Skeletal muscle satellite cell (primary cell): ENCODE results near the gene SGF29.
"Not testable (repeated sequence)": the region's sequence is repeated elsewhere in the genome, so short reads cannot be mapped to it uniquely, and the experiment has no call there.

Experiments used
- H3K27me3 ChIP-seq: 2 replicates; pipeline ENCODE4 v1.7.0; 2013; ENCODE audit warnings: low read length; ENCODE audit not compliant: control insufficient read depth, insufficient read depth
- H3K36me3 ChIP-seq: 2 replicates; pipeline ENCODE4 v1.7.0; 2013; ENCODE audit warnings: mild to moderate bottlenecking, control low read depth, low read length; ENCODE audit not compliant: insufficient read depth
- H3K4me1 ChIP-seq: 2 replicates; pipeline ENCODE4 v1.7.0; 2013; ENCODE audit warnings: low read length; ENCODE audit not compliant: control insufficient read depth, insufficient read depth
- H3K4me2 ChIP-seq: 2 replicates; pipeline ENCODE4 v1.7.0; 2013; ENCODE audit warnings: mild to moderate bottlenecking, low read length
- H3K4me3 ChIP-seq: 2 replicates; pipeline ENCODE4 v1.7.0; 2013; ENCODE audit warnings: low read length
- H3K9ac ChIP-seq: 2 replicates; pipeline ENCODE4 v1.7.0; 2013; ENCODE audit warnings: mild to moderate bottlenecking, low read depth, low read length, moderate library complexity
- H3K9me3 ChIP-seq: replicated peaks from 2 replicates; pipeline ENCODE4 v1.7.0; 2013; ENCODE audit warnings: mild to moderate bottlenecking, control low read depth, low read length

Gene SGF29

DNA sequence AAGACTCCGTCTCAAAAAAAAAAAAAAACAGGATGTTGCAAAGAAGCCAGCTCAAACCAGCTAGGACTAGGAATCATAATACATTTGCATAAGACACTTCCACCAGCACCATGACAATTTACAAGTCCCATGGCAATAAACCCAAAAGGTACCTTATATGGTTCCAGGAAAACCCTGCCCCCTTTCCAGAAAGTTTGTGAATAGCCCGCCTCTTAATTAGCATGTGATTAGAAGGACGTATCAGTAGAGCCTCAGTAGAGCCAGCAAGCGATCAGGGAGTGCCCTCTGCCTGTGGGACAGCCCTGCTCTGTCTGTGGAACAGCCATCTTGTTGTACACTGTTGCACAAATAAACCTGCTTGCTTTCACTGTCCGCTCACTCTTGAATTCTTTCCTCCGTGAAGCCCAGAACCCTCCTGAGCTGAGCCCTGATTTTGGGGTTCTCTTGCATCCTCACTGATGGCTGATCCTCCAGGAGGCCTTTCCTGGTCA lies 29.0 kb upstream of the SGF29 start:
- no peaks in the 10 kb centered on the region for H3K4me1 ChIP-seq
- no peaks in the 10 kb centered on the region for H3K9me3 ChIP-seq
- H3K9ac ChIP-seq = no peak overlapping the region
- H3K27me3 ChIP-seq = peaks cover 5% of the 10 kb centered on the region
- H3K36me3 ChIP-seq = no peaks in the 10 kb centered on the region
- H3K4me2 ChIP-seq = no peak overlapping the region
- H3K4me3 ChIP-seq = no peak overlapping the region

DNA sequence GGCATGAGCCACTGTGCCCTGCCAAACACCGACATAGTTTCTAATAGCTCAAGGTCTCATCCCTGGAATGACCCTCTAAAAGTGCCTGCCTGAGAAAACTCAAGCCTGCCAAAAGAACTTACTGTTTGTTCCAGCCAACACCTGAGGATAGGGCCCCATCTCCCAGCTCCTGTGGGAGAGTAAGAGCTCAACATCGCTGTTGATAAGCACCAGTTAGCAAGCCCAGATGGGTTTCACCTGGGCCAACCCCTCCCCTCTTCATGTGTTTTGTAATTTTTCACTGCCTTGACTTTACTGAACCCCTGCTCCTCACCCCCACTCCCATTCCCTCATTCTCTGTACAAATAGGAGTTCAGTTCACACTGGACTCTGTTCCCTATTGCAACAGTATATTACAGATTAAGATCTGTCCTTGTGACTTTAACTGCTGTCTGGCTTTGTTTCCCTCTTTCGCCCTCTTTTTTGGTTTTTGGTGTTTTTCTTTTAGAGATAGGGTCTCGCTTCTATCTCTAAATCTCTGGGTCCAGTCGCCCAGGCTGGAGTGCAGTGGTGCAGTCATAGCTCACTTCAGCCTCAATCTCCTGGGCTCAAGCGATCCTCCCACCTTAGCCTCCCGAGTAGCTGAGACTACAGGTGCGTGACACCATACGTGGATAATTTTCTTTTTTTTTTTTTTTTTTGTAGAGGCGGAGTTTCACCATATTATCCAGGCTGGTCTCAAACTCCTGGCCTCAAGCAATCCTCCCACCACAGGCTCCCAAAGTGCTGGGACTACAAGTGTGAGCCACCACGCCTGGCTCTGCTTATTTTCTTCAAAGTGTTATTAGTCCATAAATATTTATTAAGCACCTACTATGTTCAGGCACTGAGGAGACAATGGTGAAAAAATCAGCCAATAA lies 27.3 kb upstream of the SGF29 start:
- Histone ChIP-seq H3K4me3 (no peak overlapping the region), H3K9ac (no peak overlapping the region), H3K4me2 (no peak overlapping the region), H3K27me3 (peaks cover 5% of the 10 kb centered on the region), H3K9me3 (no peaks in the 10 kb centered on the region), H3K4me1 (no peaks in the 10 kb centered on the region), H3K36me3 (no peaks in the 10 kb centered on the region)

DNA sequence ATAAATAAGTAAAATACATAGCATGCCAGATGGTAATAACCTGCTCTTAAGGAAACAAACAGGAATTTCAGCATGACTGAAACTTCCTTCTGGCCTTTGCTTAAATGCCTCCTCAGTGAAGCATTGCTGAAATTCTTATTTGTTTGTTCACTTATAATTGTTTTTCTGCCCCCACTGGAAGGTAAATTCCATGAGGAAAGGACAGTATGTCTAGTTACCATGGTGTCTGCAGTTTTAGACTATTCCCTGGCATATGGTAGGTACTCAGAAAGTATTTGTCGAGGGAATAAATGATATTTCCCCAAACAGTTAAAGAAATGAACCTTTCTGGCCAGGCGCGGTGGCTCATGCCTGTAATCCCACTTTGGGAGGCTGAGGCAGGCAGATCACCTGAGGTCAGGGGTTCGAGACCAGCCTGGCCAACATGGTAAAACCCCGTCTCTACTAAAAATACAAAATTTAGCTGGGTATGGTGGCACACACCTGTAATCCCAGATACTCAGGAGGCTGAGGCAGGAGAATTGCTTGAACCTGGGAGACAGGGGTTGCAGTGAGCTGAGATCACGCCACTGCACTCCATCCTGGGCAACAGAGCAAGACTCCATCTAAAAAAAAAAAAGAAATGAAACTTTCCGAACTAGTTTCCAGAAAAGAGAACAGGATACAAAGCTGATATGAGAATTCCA lies 26.5 kb upstream of the SGF29 start:
- H3K4me3 ChIP-seq, H3K9me3 ChIP-seq, H3K9ac ChIP-seq, H3K4me1 ChIP-seq, H3K27me3 ChIP-seq, H3K4me2 ChIP-seq, H3K36me3 ChIP-seq: not testable (repeated sequence)

DNA sequence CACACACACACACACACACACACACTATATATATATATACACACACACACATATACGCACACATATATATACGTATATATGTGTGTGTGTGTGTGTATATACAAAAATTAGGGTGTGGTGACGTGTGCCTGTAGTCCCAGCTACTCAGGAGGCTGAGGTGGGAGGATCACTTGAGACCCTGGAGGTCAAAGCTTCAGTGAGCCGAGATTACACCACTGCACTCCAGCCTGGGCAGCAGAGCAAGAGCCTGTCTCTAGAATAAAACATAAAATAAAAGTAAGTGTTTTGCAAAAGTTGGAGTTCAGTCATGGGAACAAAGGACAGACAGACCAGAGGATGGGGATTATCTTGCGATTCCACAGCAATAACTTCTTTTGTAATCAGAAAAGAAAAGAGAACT lies 25.7 kb upstream of the SGF29 start:
- H3K9me3 ChIP-seq = no peaks in the 10 kb centered on the region
- H3K9ac ChIP-seq = no peak overlapping the region
- H3K4me2 ChIP-seq = no peak overlapping the region
- H3K4me1 ChIP-seq = no peaks in the 10 kb centered on the region
- no peaks in the 10 kb centered on the region for H3K36me3 ChIP-seq
- H3K27me3 ChIP-seq = peaks cover 2% of the 10 kb centered on the region
- no peak overlapping the region for H3K4me3 ChIP-seq

DNA sequence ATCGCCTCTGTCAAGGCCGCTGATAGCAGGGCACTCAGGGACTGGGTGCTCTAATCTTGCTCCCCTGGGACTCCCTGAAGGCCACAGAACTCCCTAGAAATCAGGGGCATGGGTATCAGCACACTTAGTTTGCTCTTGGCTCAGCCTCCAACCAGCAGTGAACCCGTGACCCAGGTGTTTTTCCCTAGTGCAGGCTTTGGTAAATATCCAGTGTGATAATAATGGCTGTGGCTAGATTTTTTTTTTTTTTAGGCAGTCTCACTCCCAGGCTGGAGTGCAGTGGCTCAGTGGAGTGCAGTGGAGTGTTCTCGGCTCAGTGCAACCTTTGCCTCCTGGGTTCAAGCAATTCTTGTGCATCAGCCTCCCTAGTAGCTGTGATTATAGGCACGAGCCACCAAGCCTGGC lies 25.3 kb upstream of the SGF29 start:
- Histone ChIP-seq H3K4me3 (no peak overlapping the region), H3K27me3 (no peaks in the 10 kb centered on the region), H3K4me2 (no peak overlapping the region), H3K36me3 (no peaks in the 10 kb centered on the region), H3K9me3 (no peaks in the 10 kb centered on the region), H3K9ac (no peak overlapping the region), H3K4me1 (no peaks in the 10 kb centered on the region)

DNA sequence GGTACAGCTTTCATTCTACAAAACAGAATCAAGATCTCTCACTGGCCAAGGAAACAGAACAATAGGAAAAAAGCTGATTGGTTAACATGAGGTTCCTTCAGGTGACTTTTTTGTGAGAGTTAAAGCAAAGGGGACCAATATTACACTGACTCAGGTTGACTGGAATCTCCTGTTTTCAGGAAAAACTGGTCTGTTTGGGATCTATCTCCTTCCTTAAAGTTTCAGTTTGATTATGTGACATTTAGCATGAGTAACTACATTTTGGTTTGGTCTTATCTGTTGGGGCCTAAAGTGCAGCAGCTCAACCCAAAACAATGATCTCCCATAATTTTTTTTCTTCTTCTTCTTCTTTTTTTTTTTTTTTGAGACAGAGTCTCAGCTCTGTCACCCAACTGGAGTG lies 24.6 kb upstream of the SGF29 start:
- no peak overlapping the region for H3K4me3 ChIP-seq
- H3K9me3 ChIP-seq = no peaks in the 10 kb centered on the region
- no peak overlapping the region for H3K9ac ChIP-seq
- H3K27me3 ChIP-seq = no peaks in the 10 kb centered on the region
- no peak overlapping the region for H3K4me2 ChIP-seq
- no peaks in the 10 kb centered on the region for H3K36me3 ChIP-seq
- no peaks in the 10 kb centered on the region for H3K4me1 ChIP-seq

DNA sequence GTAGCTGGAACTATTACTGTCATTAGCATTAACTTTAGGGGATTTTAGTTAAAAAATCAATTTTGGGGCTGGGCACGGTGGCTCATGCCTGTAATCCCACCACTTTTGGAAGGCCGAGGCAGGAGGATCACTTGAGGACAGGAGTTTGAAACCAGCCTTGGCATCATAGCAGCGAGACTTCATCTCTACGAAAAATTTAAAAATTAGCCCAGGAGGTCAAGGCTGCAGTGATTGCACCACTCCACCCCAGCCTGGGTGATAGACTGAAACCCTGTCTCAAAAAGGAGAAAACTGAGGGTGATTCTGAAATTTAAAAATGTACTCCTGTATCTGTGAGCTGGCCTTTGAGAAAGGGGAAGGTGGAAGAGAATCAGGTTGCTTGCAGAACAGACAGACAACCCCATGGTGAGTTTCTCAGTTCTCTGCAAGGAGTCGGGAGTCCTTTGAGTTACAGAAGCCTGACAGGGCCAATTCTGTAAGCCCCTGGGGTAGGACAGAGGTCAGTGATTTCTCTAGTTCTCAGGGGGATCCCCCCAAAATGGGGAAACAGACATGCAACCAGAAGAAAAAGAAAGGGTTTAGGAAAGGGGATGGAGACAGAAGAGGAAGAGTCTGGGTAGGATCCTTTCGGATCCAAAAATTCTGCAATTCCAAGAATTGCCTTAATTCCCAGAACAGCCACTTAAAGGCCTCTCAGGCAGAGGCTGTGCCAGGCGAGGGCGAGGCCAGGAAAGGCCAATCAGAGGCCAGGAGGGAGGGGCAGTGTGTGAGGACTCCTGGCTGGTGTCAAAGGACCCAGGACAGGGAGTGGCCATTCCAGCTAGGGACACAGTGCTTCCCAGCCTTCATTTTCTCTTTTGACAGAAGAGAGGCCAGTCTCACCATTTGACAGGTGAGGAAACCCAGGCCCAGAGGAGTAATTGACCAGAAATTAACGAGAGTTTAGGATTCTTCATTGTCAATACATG lies 21.7 kb upstream of the SGF29 start:
- H3K4me3 ChIP-seq = no peak overlapping the region
- H3K27me3 ChIP-seq = no peaks in the 10 kb centered on the region
- H3K9me3 ChIP-seq = no peaks in the 10 kb centered on the region
- peaks cover 4% of the 10 kb centered on the region for H3K4me1 ChIP-seq
- H3K36me3 ChIP-seq = peaks cover 2% of the 10 kb centered on the region
- H3K4me2 ChIP-seq = no peak overlapping the region
- no peak overlapping the region for H3K9ac ChIP-seq

DNA sequence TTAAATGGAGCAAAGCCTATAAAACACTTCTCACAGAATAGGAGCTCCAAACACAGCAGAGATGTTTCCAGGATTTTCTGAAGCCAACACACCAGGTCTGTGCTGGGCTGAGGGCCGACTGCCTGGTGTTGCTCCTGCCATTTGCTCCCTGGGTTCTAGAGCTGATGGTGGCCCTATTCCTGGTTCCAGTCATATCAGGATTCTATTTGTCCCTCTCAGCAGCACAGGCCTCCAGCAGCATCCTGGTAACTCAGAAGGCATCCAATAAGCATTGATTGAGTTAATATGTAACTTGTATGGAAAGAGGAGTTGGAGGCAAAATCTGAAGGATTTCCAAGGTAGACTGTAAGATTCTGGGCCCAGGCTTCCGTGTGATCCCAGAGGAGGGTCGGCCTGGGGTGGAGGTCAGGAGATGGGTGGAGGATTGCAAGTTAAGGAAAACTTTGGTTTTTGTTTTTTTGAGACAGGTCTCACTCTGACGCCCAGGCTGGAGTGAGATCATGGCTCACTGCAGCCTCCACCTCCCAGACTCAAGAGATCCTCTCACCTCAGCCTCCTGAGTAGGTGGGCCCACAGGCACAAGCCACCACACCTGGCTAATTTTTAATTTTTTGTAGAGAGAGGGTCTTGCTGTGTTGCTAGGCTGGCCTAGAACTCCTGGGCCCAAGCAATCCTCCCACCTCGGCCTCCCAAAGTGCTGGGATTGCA lies 20.6 kb upstream of the SGF29 start:
- no peak overlapping the region for H3K9ac ChIP-seq
- no peak overlapping the region for H3K4me3 ChIP-seq
- no peaks in the 10 kb centered on the region for H3K9me3 ChIP-seq
- H3K27me3 ChIP-seq = no peaks in the 10 kb centered on the region
- H3K36me3 ChIP-seq = peaks cover 2% of the 10 kb centered on the region
- H3K4me1 ChIP-seq = peaks cover 14% of the 10 kb centered on the region
- no peak overlapping the region for H3K4me2 ChIP-seq

DNA sequence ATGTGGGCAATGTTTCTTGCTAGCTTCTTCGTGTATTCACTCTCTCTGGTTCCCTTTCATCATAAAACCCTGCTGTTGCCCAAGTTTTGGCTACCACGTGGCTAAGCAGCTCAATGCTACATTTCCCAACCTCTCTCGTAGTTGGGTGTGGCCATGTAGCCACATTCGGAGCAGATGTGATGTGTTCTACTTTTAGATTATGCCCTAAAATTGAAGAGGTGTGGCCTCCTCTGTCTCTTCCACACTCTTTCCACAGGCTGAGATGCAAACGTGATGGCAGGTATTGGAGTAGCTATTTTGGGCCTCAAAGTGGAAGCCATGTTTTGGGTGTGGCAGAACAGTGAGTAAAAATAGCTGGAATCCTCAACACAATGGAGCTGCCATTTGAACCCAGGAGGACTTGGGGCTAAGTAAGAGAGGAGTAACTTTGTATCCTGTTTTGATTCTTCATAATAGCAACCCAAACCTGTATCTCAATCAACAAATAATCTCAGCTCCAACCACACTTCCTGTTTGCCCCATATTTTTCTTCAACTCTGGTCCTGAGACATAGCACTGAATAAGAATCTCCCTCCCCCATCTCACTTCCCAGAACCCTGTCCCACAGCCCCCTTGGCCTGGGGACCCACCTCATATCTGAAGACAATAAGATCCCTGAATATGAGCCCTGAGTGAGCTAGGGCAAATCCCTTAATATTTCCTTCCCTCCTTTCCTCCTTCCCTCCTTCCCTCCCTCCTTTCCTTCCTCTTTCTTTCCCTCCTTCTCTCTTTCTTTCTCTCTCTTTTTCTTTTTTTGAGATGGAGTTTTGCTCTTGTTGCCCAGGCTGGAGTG lies 19.0 kb upstream of the SGF29 start:
- no peak overlapping the region for H3K4me2 ChIP-seq
- H3K4me1 ChIP-seq = peaks cover 29% of the 10 kb centered on the region
- H3K4me3 ChIP-seq = no peak overlapping the region
- no peak overlapping the region for H3K9ac ChIP-seq
- no peaks in the 10 kb centered on the region for H3K27me3 ChIP-seq
- peaks cover 2% of the 10 kb centered on the region for H3K36me3 ChIP-seq
- no peaks in the 10 kb centered on the region for H3K9me3 ChIP-seq

DNA sequence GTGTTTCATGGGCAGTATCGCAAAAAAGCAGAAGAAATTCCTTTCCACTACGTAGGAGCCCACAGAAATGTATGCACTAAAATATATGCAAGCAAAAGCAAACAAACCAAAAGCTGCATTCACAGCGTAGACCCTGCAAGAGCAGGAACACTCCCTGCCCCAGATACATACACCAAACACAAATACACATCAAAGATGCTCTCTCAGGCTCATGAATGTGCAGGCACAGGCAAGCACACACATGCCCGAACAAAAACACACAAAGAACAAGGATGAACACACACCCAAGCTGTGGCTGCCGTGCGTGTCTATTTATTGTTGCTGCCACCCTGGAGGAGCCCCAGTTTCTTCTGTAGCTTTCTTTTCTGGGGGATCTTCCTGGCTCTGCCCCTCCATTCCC lies 16.6 kb upstream of the SGF29 start:
- H3K9me3 ChIP-seq = no peaks in the 10 kb centered on the region
- H3K4me3 ChIP-seq = peak overlapping the region; percentile 75
- no peak overlapping the region for H3K9ac ChIP-seq

More for the DNA sequence above, 16.6 kb upstream of the SGF29 start:
- Histone ChIP-seq H3K4me1 (peaks cover 29% of the 10 kb centered on the region), H3K36me3 (peaks cover 2% of the 10 kb centered on the region), H3K27me3 (no peaks in the 10 kb centered on the region), H3K4me2 (peak overlapping the region; percentile 91)
